Ammon's horn (tissue), 1 donor: Measurements from ENCODE around the gene SRRT.
"Not testable (repeated sequence)": the region's sequence is repeated elsewhere in the genome, so short reads cannot be mapped to it uniquely, and the experiment has no call there.

Experiments
- DNase-seq: peaks from one replicate; pipeline ENCODE4 v3.0.0-alpha.2; 2016; ENCODE audit warnings: low spot score

Gene SRRT

GRCh38 chr7:100874577-100875355 is at the start of gene SRRT:
SRRT (plus strand) TSS chr7:100875103; CDS start chr7:100875591, 488 bp downstream.
- DNase-seq, result peak; percentile 99

- DNase-seq, result no peak
These were observed 49.7 kb upstream of the SRRT start for GRCh38 chr7:100825215-100825671.

GRCh38 chr7:100825751-100826513 is 49.0 kb upstream of the SRRT start:
- no peak for DNase-seq

- DNase-seq, result no peak
These were observed 48.2 kb upstream of the SRRT start for GRCh38 chr7:100826514-100827329.

GRCh38 chr7:100827330-100828226 is 47.3 kb upstream of the SRRT start, which contains the start of gene EPHB4:
EPHB4 (minus strand) TSS chr7:100827523; CDS start chr7:100827030, 493 bp downstream.
- DNase-seq, result no peak

- DNase-seq, result no peak
These were observed 45.7 kb upstream of the SRRT start for GRCh38 chr7:100829150-100829716.

GRCh38 chr7:100830396-100830795 is 44.5 kb upstream of the SRRT start:
- DNase-seq, result no peak

GRCh38 chr7:100832281-100832633 is 42.6 kb upstream of the SRRT start:
- DNase-seq, result no peak

GRCh38 chr7:100835903-100836811 is 38.7 kb upstream of the SRRT start:
- DNase-seq, result no peak

GRCh38 chr7:100836812-100837098 is 38.1 kb upstream of the SRRT start:
- no peak for DNase-seq

GRCh38 chr7:100837099-100837836 is 37.6 kb upstream of the SRRT start:
- peak; percentile 95 for DNase-seq

- DNase-seq, result no peak
These were observed 35.5 kb upstream of the SRRT start for GRCh38 chr7:100839361-100839760.

GRCh38 chr7:100840470-100841100 is 34.3 kb upstream of the SRRT start:
- no peak for DNase-seq

- DNase-seq, result no peak
These were observed 27.5 kb upstream of the SRRT start for GRCh38 chr7:100847360-100847759.

GRCh38 chr7:100852048-100852872 is 22.6 kb upstream of the SRRT start, which contains the start of gene SLC12A9:
SLC12A9 (plus strand) TSS chr7:100852713; CDS start chr7:100854198, 1,485 bp downstream.
- DNase-seq, result peak; percentile 94

GRCh38 chr7:100854146-100854895 is 20.6 kb upstream of the SRRT start:
- no peak for DNase-seq

- DNase-seq, result not testable (repeated sequence)
These were observed 20.0 kb upstream of the SRRT start for GRCh38 chr7:100854899-100855298.
